Fibroblast of skin of left biceps (primary cell): ENCODE data around the gene KCNT2.
"Not testable (repeated sequence)": the region's sequence is repeated elsewhere in the genome, so short reads cannot be mapped to it uniquely, and the experiment has no call there.

Experiments
- DNase-seq, 2 experiments: peaks; one replicate each; pipeline ENCODE4 v3.0.0-alpha.2; 2013; ENCODE audit warnings: low read depth in 2 of 2

Gene KCNT2

GRCh38 chr1:196323869-196324268 lies 284.4 kb downstream of the KCNT2 start:
- DNase-seq, result no peak

DNA sequence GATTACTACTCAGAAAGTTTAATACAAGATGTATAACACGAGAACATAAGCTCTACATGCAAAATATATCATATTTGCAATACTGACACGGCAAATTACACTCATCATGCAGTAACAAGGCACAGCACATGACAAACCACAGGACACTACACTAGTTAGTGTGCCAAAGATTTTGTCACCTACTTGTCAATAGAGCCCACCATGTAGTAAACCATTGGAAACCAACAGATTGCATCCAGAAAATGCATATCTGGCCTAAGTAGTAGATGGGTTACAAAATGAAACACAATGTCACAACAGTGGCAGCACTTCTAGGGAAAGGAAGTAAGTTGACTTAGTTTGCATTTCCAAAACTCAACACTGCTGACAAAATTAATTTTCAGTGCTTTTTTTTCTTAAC lies 288.9 kb downstream of the KCNT2 start:
- no peak for DNase-seq

DNA sequence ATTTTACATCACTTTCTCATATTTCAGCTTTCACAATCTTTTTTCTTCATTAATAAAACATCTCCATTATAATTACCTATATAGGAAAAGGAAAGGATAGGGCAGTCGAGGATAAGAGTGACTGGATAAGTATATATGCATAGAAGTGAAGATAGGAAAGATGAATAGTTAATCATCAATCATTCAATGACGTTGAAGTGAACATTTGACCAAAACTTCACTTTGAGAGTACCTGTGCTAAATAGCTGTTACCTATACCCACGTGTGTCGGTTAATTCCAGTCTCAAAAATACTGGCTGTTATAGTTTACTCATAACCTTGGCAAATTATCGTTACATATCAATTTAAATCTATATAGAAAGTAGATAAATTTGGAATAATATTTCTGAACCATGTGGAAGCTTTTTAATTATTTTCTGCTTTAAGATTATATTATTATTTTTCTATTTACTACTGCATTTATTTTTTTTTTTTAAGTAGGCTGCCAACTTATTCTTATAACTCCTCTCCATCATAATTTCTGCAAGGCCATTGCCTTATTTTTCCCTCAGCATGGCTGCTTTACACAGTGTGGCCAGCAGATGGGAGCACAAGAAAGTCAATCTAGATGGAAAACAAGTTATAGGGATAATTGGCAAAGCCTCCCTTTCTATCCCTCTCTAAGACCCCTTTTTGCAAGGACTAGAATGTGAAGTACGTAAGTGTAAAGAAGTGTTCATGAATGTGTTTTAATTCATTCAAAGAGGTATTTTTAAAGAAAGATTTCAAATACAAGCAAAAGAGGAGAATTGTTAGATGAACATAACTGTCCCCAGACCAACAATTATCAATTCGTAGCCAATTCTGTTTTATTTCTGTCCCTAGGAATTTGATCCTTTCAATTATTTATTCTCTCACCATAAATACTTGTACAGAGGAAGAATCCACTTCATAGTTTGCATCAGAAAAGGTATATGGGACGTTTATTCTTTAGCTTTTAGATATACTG lies 290.4 kb downstream of the KCNT2 start:
- DNase-seq, result peak in 1 of 2 experiments; percentile 7

DNA sequence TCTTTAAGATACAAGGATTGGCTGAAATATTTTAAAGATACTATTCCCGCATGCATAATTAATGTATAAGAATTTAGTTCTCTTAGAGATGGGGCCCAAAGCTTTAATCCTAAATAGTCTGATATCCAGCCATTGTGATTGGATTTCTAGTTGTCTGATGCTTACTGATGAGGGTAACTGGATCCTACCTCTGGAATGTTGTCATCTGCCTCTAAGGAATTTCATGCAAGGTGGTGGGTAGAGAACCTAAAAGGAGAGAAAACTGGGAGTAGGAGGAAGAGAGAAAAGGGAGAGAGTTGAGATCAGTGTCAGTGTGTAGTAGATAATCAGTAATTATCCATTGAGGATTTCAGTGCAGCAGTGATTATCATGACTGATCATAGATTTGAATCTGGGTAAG lies 295.5 kb downstream of the KCNT2 start:
- DNase-seq, result no peak

DNA sequence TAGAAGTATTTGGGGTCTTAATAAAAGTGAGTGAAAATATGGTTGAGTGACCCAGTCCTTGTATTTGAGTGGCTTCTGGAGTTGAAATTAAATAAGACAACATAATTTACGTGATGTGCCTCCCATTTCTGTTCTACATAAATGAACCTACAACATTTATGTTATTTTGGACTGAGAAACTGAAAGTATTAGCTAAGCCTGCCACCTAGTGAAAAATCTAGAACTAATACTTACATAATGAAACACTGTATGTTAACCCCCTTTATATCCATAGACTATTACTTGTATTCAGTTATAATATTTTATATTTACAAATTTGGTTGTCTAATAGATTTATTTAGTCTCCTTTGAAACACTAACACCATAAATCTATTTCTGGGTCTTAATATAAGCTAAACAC lies 298.9 kb downstream of the KCNT2 start:
- DNase-seq, result peak in 1 of 2 experiments; percentile 17

GRCh38 chr1:196308176-196308575 lies 300.1 kb downstream of the KCNT2 start:
- no peak for DNase-seq

- DNase-seq, result no peak
These were observed 301.8 kb downstream of the KCNT2 start for GRCh38 chr1:196306421-196306820.

GRCh38 chr1:196305216-196305615 lies 303.0 kb downstream of the KCNT2 start:
- DNase-seq, result no peak

DNA sequence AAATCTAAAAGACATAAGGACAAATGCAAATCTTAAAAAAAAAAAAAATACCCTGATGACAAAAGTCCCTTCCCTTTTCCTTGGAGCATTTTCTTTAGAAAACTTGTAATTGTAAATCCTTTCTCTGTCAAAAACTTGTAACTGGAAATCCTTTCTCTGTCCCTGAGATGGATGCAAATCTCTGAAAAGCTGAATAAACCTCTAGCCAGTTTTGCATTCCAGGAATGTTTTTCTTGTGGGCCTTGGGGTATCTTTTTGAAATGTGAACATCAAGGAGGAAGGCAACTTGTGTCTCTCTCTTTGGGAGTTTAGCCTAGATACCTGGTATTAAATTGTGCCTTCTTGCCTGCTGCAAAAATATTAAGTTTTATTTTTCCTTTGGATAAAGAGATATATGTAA lies 305.3 kb downstream of the KCNT2 start:
- DNase-seq, result no peak

- DNase-seq, result no peak
These were observed 305.8 kb downstream of the KCNT2 start for GRCh38 chr1:196302420-196302819.

- peak in 1 of 2 experiments; percentile 14 for DNase-seq
These were observed 312.5 kb downstream of the KCNT2 start for GRCh38 chr1:196295766-196296165.

DNA sequence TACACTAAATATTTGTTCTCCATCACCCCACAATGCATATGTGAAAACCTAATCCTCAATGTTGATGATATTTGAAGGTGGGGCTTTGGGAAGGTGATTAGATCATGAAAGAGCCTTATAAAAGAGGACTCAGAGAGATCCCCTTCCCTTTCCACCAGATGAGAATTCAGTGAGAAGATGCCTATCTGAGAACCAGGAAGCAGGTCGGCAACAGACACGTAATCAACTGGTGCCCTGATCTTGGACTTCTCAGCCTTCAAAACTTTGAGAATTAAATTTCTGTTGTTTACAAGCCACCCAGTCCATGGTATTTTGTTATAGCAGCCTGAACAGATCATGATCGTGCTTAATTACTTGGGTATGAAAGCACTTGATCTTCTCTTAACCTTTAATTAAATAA lies 329.4 kb downstream of the KCNT2 start:
- no peak for DNase-seq

- no peak for DNase-seq
These were observed 330.4 kb downstream of the KCNT2 start for GRCh38 chr1:196277860-196278259.

- DNase-seq, result no peak
These were observed 336.9 kb downstream of the KCNT2 start for GRCh38 chr1:196271212-196271947.

DNA sequence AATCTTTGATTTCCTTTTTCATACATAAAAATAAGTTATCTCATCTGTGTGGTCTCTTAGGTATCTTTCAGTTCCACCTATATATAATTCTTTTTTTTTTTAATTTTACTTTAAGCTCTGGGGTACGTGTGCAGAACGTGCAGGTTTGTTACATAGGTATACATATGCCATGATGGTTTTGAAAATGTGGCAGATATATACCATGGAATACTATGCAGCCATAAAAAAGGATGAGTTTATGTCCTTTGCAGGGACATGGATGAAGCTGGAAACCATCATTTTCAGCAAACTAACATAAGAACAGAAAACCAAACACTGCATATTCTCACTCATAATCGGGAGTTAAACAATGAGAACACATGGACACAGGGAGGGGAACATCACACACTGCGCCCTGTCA lies 345.2 kb downstream of the KCNT2 start:
- not testable (repeated sequence) for DNase-seq

DNA sequence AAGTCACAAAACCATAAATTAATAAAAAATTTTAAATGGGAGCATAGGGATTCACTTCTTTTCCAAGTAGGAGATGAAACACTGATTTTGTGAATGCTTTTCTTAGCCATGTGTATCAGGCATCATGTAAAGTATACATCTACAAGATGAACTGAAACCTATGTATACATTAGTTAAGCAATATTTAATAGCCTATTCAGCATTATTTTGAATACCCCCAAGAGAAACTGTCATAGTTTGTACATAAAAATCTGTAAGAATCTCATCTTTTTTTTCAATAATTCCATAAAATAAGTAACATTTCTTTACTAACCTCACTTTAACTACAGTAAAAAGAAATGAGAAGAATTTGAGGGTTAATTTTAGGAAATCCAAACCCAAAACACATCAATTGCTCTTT lies 348.0 kb downstream of the KCNT2 start:
- no peak for DNase-seq

- no peak for DNase-seq
These were observed 348.9 kb downstream of the KCNT2 start for GRCh38 chr1:196259316-196259715.

- no peak for DNase-seq
These were observed 352.5 kb downstream of the KCNT2 start for GRCh38 chr1:196255762-196256161.

- no peak for DNase-seq
These were observed 378.7 kb downstream of the KCNT2 start for GRCh38 chr1:196229546-196229945.

DNA sequence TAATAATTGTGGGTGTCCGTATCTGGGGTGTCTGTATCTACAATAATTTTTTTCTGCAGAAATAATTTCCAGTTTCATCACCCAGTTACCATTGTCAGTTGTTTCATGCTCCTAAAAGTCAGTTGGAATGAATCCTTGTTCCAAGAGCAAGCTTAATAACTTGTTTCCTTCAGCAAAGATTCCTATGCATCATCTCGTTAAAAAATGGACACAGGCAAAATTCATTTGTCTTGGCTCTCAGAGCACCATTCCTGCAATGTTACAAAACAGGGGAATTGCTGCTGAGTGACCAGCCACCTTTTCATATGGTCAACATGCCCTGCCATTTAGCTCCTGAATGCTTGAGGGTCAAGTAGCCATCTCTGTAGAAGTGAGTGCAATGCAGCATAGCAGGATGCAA lies 393.4 kb downstream of the KCNT2 start:
- DNase-seq, result no peak

DNA sequence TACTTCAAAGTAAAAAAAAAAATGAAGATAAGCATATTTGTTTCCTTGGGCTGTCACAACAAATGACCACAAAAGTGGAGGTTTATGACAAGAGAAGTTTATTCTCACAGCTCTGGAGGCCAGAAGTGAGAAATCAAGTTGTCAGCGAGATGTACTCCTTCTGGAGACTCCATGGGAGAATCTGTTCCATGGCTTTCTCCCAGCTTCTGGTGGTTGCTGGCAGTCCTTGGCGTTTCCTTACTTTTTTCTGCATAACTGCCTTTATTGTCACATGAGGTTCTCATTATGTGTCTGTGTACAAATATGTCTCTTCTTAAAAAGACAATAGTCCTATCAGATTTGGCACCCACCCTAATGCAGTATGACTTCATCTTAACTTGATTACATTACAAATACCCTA lies 398.3 kb downstream of the KCNT2 start:
- DNase-seq, result peak; percentile 58 to 60

GRCh38 chr1:196209265-196209664 lies 399.0 kb downstream of the KCNT2 start:
- no peak for DNase-seq
